Right atrium auricular region (tissue), 2 donors: Measurements from ENCODE around the gene LCK. TPM values are rescaled to one million over a fixed set of nuclear protein-coding genes. Genes with fewer than 3 reads are reported as not detected.

ENCODE experiments used
- DNase-seq: peaks from one replicate; pipeline ENCODE4 v3.0.0-alpha.2; 2019; ENCODE audit warnings: low spot score
- H3K27ac ChIP-seq, 2 donors: fragments of 200-600 bp; sonication (generic); 1 replicate in 1 of 2; 2 replicates in 1 of 2; pipeline ENCODE4 v1.5.1; 2016 to 2019
- H3K27me3 ChIP-seq, 2 donors: fragments of 200-600 bp; sonication (generic); one replicate each; pipeline versions ENCODE4 v1.5.1 to v1.6.0; 2017 to 2019
- H3K36me3 ChIP-seq: fragments of 200-600 bp; sonication (generic); one replicate; pipeline ENCODE4 v1.5.1; 2016
- H3K4me1 ChIP-seq, 2 donors: fragments of 200-600 bp; sonication (generic); one replicate each; pipeline versions ENCODE4 v1.5.1 to v1.6.0; 2017 to 2019
- H3K4me3 ChIP-seq, 2 donors: fragments of 200-600 bp; sonication (generic); 1 replicate in 1 of 2; 2 replicates in 1 of 2; pipeline ENCODE4 v1.5.1; 2017 to 2019; ENCODE audit warnings: mild to moderate bottlenecking in 1 of 2, moderate library complexity in 1 of 2
- H3K9me3 ChIP-seq, 2 donors: fragments of 200-600 bp; sonication (generic); one replicate each; pipeline ENCODE4 v1.5.1; 2019
- CTCF ChIP-seq, 2 donors: fragments of 200-600 bp; sonication (generic); IDR thresholded peaks; one replicate each; pipeline ENCODE4 v1.5.1; 2019; ENCODE audit warnings: antibody characterized with exemption in 2 of 2
- total RNA-seq, 2 donors: library from RNA; depleted of rRNA; stranded (reverse); fragments of >200 nt; gene quantifications; one replicate each; pipeline ENCODE4 v1.1.0, GENCODE V29; 2016

LCK gene
- total RNA-seq, 2 donors from 2014 or later: 0.74 to 0.98 TPM

- H3K9me3 ChIP-seq: no peaks in the 10 kb centered on the region
- H3K4me3 ChIP-seq: no peak overlapping the region
- no peak overlapping the region for H3K27ac ChIP-seq
- no peak for DNase-seq
- peaks cover 0 to 15% of the 10 kb centered on the region in 2 donors for H3K4me1 ChIP-seq
- no peaks in the 10 kb centered on the region for H3K27me3 ChIP-seq
- no peak for TF ChIP-seq CTCF (IDR thresholded peaks at IDR 0.05)
- peaks cover 47% of the 10 kb centered on the region for H3K36me3 ChIP-seq
These were observed 79.6 kb downstream of the LCK start for GRCh38 chr1:32330558-32331151.

- DNase-seq: no peak
- Histone ChIP-seq H3K9me3 (no peaks in the 10 kb centered on the region), H3K27ac (no peak overlapping the region), H3K4me3 (no peak overlapping the region), H3K27me3 (no peaks in the 10 kb centered on the region), H3K4me1 (peaks cover 0 to 19% of the 10 kb centered on the region in 2 donors), H3K36me3 (peaks cover 47% of the 10 kb centered on the region)
- no peak for TF ChIP-seq CTCF (IDR thresholded peaks at IDR 0.05)
These were observed 80.5 kb downstream of the LCK start for GRCh38 chr1:32331549-32331948.

- Histone ChIP-seq H3K27ac (no peak overlapping the region), H3K36me3 (peaks cover 38% of the 10 kb centered on the region), H3K27me3 (no peaks in the 10 kb centered on the region), H3K9me3 (no peaks in the 10 kb centered on the region), H3K4me1 (peaks cover 0 to 28% of the 10 kb centered on the region in 2 donors), H3K4me3 (no peak overlapping the region)
- no peak for DNase-seq
- TF ChIP-seq CTCF (IDR thresholded peaks at IDR 0.05): no peak
These were observed 81.4 kb downstream of the LCK start for GRCh38 chr1:32332290-32333079.

GRCh38 chr1:32333251-32333963 is 82.3 kb downstream of the LCK start:
- no peaks in the 10 kb centered on the region for H3K27me3 ChIP-seq
- no peak for DNase-seq
- H3K9me3 ChIP-seq: no peaks in the 10 kb centered on the region
- H3K4me1 ChIP-seq: peaks cover 0 to 37% of the 10 kb centered on the region in 2 donors
- no peak overlapping the region for H3K27ac ChIP-seq
- no peak overlapping the region for H3K4me3 ChIP-seq
- H3K36me3 ChIP-seq: peaks cover 29% of the 10 kb centered on the region
- no peak for TF ChIP-seq CTCF (IDR thresholded peaks at IDR 0.05)

GRCh38 chr1:32334274-32334861 is 83.3 kb downstream of the LCK start:
- H3K9me3 ChIP-seq: no peaks in the 10 kb centered on the region
- DNase-seq: no peak
- no peak for TF ChIP-seq CTCF (IDR thresholded peaks at IDR 0.05)
- H3K36me3 ChIP-seq: peaks cover 20% of the 10 kb centered on the region
- H3K4me1 ChIP-seq: peaks cover 0 to 44% of the 10 kb centered on the region in 2 donors
- no peaks in the 10 kb centered on the region for H3K27me3 ChIP-seq
- H3K27ac ChIP-seq: no peak overlapping the region
- H3K4me3 ChIP-seq: peak overlapping the region; percentile 57 to 68
